NCI-H748 (cell line): ENCODE measurements around the gene MAGEF1.

ENCODE experiments used
- DNase-seq: peaks from one replicate; lab custom pipeline; 2025; ENCODE audit not compliant: unreplicated experiment; lab: John Stamatoyannopoulos, UW

The MAGEF1 gene

GRCh38 chr3:184725176-184725719 lies 13.4 kb upstream of the MAGEF1 start:
- DNase-seq: no peak

- peak; percentile 1 for DNase-seq
Observed at GRCh38 chr3:184724699-184725098, 12.8 kb upstream of the MAGEF1 start.

- no peak for DNase-seq
Observed at GRCh38 chr3:184719709-184720108, 7.8 kb upstream of the MAGEF1 start.

DNA sequence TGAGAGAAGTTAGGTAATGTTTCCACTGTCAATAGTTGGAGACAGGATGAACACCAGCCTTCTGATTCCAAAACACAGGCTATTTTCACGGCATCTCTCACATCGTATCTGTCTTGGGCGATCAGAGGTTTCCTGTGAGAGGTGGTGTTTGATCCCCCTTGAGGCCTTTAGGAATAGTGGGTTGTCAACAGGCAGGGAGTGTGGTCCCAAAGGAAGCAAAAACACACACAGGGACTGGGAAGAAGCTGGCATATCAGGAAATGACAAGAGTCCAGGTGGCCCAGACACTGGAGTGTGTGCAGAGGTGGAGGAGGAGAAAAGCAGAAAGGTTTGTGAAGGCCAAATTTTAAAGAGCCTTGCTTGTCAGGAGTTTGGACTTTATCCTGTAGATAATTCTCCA lies 6.6 kb upstream of the MAGEF1 start:
- no peak for DNase-seq

- no peak for DNase-seq
Observed at GRCh38 chr3:184717399-184717983, 5.6 kb upstream of the MAGEF1 start.

- DNase-seq: peak; percentile 54
Observed at GRCh38 chr3:184716622-184717398, 4.9 kb upstream of the MAGEF1 start.

- no peak for DNase-seq
Observed at GRCh38 chr3:184715943-184716621, 4.2 kb upstream of the MAGEF1 start.

DNA sequence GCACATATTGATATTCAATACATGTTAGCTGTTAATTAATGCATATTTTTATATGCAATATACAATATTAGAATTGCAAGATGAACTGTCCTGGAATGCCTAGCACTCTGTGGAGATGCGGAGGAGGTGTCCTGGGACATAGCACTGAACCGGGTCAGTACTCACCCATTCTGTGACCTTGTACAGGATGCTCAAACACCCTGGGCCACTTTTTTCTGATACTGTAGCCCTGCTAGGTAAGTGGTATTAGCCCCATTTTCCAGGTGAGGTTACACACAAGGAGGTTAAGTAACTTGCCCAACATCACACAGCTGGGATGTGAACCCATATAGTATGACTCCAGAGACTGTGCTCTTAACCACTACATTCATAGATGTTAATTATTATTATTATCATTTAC lies 1.7 kb upstream of the MAGEF1 start:
- no peak for DNase-seq

DNA sequence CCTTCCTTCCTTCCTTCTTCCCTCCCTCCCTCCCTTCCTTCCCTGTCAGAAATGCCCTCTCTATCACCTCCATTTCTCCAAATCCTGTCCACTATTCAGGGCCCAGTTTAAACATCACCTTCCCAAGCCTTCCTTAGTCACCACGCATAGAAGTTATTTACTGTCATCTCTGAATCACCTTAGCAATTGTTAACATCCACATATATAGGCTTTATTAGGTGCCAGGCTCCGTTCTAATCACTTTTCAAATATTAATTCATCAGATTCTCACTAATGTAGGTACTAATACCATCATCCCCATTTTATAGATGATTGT lies 1.1 kb upstream of the MAGEF1 start:
- DNase-seq: no peak

DNA sequence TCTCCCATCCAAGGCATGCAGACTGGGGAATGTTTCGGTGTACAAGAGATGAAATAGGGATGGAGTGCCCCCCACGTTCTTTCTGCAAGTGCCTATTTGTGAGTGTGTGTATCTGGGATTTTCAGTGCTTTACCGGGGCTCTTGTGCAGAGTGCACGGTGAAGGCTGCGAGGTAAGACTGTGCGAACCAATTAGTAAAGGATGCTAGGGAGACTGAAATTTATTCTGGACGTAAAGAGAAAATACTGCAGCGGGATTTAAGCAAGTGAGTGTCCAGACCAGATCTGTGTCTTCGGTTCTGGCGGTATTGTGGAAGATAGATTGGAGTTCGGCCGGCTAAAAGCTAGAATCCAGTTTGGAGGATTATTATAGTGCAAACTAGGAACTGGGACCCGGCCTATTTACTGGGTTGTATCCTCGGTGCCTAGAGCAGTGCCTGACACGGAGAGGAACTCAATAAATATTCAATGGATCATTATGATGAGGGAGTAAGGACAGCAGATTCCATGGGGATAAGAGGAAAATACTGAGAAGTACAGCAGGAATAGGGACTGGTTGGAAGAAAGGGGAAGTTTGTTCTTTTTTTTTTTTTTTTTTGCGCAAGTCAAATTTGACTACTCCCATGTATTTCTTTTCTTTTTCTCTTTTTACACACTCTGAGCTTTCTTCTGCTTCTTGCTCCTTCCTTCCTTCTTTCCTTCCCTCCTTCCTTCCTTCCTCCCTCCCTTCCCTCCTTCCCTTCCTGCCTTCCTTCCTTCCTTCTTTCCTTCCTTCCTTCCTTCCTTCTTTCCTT lies 580 bp upstream of the MAGEF1 start:
- no peak for DNase-seq

DNA sequence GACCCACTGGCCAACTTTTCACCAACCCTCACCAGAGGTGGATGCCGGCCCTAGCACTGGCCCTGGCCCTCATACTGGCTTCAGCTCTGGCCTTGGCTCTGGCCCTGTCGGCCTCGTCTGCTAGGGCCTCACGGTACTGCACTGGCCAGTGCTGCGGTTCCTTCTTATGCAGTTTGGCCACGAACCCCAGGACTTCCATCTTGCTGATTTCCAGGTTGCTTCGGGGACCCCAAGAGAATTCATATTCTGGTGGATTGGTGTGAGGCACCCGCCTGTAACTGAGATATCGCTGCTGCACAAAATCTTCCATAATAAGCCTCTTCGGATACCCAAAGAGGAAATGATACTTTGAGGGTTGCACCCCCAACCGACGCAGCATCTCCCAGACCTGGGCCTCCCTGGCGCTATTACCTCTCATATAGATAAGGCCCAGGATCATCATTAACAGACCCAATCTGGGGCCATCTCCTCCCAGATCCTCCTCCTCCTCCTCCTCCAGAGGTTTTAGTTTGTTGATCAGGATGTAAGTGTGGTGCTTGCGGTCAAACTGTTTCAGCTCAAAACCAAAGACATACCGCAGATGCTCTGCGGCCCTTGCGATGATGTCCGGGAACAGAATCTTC lies 883 bp downstream of the MAGEF1 start:
- peak; percentile 35 for DNase-seq

GRCh38 chr3:184703657-184704056 lies 8.2 kb downstream of the MAGEF1 start:
- DNase-seq: no peak

DNA sequence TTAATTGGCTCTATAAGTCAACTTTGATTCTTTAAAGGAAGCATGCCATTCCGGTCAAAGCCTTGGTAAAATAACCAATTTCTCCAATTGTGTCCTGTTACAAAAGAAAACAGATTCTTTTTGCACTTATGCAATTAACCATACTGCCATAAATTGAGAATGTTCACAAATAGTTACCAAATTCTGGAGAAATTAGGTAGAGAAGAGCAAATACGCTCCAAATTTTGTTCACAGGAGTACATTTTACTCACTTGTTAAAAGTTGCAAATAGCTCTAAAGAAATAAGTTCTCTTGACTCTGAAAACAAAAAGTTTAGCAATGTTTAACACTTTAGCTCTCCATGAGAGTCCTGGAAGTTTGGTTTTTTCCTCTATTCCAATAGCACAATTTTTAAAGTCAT lies 11.1 kb downstream of the MAGEF1 start:
- no peak for DNase-seq

DNA sequence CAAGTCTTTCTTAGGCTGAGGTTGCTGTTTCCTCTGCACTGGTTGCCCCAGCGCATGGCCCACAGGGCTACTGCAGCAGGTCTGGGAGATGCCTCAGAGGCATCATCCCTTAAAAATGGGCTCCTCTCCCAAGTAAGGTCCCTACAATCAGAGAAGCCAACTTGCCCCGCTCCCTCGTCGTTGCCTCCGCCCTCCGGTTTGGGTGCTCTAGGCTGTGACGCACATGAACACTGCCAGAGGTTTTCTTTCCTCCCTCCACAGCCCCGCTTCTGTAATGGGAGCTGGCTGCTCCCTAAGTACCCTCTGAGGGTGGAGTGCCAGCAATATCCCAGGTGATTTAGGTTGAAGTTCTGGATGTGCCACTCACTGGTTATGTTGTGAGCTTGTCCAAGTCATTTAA lies 14.0 kb downstream of the MAGEF1 start:
- no peak for DNase-seq

- DNase-seq: no peak
Observed at GRCh38 chr3:184696697-184697096, 15.2 kb downstream of the MAGEF1 start.

DNA sequence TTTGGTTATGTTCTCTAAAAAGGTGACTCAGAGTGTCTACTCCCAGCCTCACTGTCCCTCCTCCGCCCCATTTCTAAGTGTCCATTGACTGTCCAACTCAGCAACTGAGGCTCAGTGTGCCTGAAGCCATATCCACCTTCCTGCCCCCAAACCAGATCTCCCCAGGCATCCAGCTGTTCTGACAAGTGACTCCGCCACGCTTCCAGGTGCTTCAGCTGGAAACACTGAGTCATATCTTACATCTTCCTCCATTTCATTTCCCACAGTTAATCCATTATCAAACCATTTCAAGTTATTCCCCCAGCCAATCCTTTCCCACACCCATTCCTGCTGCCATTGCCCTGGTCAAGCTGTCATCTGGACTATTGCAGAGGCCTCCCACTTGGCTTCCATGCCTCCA lies 17.1 kb downstream of the MAGEF1 start:
- no peak for DNase-seq

DNA sequence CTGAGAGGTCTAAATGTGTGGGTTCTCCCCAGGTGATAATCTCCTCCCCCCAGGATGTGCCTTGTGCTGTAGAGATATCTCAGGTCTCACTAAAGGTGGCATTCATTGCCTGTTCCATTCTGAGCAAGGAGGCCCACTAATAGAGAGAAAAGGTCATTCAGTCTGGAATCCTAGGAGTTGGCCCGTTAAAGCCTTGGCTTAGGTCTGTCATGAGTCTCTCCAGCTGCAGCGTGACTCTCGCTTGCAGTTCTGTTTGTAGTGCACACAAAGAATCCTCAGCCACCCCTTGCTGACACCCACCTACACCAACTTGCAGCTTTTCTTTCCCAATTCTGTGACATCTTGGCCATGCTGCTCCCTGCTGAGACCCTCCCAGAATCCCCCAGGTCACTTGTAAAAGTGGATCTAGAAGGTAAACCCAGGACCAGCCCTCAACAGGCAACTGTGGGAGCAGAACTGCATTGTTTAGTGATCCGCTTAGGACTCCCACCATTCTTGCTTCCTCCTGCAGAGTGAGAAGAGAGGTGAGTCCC lies 17.7 kb downstream of the MAGEF1 start:
- DNase-seq: no peak

DNA sequence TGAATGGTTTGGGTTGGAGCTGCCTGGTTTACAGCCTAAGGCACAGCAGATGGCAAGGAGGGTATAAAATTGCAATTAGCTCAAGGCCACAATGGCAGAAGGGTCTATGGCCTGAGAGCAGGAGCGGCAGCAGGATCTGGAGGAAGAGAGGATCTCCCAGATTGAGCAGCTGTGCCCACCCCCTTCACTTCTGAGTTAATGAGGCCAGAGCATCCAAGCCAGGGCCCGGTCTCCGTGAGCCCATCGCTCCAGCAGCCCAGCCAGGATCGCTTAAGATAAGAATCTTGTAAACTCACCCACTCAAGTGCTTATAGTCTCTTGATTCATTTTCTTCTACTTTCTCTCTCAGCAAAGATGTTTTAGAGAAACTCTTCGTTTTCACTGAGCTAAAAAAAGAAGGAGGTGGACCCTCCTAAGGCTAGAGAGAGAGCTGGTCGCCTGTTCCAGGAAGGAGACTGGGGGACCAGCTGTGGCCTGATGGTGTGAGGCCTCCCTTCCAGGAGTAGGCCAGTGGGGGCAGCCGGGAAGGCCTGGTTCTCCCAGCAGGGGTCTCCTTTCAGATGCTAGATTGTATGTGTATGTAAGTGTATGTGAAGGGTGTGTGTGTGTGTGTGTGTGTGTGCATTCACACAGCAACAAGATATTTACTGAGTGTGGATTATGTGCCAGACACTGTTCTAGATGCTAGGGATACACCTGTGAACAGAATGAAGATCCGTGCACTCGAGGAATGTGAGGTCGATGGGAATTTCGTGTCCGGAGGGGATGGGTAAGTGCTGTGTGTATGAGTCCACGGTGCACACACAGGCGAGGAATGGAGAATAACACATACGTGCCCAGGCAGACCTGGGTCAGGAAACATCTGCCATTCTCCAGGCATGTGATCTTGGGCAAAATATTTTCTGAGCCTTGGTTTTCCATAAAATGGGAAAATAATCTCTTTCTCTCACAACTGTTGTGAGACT lies 18.6 kb downstream of the MAGEF1 start:
- no peak for DNase-seq

DNA sequence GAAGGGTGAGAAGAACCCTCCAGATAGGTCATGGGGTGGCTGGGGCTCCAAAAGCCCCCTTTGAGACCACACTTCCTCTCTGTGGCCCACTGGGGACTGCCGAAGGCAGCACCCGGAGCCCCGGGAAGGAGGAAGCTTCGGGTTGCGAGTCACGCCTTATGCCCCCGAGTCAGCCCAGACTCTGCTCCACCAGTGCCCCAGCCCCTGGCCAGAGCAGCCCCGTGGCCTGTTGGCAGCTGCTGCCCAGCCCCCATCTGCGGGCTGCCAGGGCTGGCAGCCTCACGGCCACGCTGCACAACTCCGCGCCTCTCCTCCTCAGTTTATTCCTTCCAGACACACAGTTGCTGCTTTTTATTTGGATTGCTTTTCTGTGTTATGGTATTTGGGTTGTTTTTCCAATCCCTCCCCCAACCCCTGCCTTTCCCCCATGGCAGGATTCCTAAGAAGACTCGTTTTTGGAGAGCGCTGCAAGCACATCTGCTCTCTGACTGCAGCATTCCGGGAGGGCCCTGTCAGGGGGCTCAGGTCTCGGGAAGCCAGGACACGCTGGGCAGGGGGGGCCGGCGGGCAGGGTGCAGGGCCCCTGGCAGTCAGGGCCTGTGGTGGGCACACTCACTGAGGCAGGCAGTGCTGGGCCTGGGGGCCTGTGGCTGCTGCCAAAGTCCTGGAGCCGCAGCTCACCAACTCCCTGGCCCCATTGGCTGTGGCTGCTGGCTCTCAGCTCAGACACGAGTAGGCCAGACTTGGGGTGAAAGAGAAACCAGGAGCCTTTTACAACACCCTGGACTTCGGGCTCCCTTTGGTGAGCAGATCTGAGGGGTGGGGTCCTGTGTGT lies 20.2 kb downstream of the MAGEF1 start:
- DNase-seq: no peak
